ENCODE data around the gene RBM4.
A peak's percentile ranks its signal among the peaks of the same experiment; 100 is the strongest.

The RBM4 gene

DNA sequence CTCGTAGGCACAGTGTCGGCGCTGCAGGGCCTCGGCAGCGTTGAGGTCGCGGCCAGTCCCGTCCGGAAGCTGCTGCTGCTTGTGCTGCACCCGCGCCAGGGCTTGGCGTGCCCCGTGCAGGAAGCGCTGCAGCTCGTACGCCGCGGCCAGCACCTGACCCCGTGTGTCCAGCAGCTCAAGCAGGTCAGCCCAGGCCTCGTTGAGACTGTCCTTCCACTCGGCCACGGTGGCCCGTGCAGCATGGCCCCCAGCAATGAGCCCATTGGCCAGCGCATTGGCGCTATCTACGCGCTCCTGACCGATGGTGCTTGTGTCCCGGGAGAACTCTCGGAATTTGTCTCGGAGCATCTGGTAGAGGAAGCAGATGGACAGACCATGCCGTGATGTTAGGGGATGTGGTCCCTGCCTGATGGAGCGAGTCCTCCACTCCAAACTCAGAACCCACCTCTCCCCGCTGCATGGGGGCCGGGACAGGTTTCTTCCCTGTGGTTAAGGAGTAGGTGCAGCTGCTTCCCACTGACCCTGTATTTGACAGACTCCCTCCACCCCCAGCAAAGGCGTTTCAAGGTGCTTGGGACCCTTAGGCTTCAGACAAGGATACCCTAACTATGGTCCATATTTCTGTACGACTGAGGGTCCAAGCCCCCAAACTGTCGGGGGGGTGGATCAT lies 52.9 kb downstream of the RBM4 start:
- DNase-seq, result no peak

DNA sequence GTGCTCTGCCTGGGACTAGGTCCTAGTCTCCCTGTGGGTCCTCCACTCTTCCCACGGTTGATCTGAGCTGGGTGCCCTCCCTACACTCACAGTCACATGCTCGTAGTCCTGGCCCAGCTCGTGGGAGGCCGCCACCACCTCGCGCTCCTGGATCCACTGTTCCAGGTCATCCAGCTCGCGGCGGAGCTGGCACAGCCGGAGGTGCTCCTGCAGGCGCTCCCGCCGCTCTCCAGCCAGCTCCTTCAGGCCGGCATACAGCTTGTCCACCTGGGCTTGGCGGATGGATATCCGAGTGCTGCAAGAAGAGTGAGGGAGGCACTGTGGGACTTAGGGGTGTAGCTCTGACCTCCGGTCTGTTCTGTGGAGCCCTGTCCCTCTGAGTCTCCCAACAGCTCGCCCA lies 53.9 kb downstream of the RBM4 start:
- DNase-seq, result no peak

DNA sequence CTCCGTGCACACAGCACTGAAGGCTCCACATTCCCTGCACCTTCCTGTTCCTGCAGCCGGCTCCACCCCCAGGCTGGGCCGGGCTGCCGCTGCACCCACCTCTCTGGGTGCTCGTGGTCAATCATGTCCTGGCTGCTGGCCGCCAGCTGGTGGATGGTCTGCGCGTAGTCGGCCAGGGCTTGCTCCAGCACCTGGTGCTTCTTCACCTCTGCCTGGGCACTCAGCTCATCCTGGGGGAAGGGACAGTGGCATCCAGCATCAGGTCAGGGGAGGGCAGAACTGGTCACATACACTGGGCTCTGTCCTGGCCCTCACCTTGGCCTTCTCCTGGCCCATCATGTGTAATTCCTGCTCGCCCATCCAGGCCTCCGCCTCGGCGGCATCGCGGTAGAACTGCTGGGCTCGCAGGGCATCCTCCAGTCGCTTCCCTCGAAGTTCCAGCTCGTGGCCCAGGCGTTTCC lies 54.4 kb downstream of the RBM4 start:
- no peak for DNase-seq

DNA sequence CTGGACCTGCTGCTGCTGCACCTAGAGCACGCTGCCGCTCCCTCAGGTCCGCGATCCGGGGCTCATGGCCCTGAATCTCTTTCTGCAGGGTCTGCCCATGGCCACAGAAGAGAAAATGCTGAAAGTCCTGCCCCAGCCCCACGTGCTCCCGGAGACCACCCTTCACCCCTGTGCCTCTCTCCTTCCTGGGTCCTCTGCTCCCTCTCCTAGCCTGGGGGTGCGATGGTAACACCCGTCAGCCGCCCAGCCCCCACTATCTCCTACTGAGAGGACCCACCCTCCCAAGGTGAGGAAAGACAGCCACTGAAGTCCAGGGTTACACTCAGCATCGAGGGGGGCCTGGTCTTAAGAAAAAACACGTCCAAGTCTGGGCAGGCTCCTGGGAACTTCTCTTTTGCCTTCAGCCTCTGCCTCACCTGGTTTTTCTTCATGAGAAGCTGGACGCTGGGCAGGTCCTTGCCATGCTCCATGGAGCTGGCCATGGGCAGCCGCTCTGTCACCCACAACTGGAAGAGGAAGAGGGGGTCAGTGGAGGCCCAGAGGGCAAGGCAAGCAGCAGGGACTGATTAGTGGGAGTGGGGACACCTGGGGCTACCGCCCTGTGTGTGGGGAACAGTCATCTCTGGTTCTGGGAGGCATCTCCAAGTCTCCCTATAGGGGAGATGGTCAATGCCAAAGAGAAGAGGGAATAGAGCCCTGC lies 55.0 kb downstream of the RBM4 start:
- no peak for DNase-seq

DNA sequence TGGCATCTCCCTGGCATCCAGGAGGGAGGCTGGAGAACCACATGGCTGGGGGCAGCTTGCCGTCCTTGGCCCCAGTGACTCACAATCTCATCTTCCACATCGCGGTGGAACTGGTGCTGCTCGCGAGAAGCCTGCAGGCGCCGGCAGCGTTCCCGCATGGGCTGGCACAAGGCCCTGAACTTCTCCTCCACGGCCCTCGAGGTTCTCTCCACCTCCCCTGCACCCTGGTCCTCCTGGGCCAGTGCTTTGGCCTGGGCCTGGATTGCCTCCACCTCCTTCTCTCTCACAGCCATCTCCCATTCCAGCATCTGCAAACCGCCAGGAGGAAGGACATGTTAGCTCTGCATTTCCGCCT lies 55.5 kb downstream of the RBM4 start:
- no peak for DNase-seq

DNA sequence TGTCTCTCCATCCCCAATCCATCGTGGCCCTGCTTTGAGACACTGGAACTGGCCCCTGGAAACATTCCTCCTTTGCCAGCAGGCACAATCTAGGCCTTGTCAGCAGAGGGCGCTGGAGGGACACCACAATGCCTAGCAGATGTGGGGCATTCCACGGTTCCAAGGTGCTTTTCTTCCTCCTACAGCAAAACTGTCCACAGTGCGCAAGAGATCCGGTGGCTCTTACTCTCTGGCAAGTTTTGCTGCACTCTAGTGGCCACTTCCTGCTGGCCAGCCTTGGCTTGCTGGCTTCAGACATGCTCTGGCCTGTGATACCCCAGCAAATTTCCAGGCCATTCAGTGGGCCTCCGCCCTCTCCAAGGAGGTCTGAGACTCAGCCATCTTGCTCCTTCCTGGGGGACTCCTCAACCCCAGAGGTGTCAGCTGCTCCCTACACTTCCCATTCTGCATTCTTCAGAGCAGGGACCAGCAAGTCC lies 56.3 kb downstream of the RBM4 start:
- peak; percentile 61 to 83 (median 69) for DNase-seq

All from T-helper 1 cell (primary cell).